Heart right ventricle (tissue), 16 donors: ENCODE data around the gene FOXN3. TPM values are rescaled to one million over a fixed set of nuclear protein-coding genes. Genes with fewer than 3 reads are reported as not detected.

Source experiments
- ATAC-seq, 8 donors: fragments of 200-7000 bp; cut with Tn5 transposase; one replicate each; pipeline ENCODE4 v1.9.1; 2020; ENCODE audit warnings: mild to moderate bottlenecking in 8 of 8, moderate library complexity in 8 of 8, moderate number of reproducible peaks in 1 of 8
- DNase-seq, 2 donors: peaks; one replicate each; pipeline ENCODE4 v3.0.0-alpha.2; 2020
- H3K27ac ChIP-seq, 10 donors: fragments of 200-600 bp; sonication (generic) in 2 of 10; one replicate each; pipeline versions ENCODE4 v1.5.0 to v1.8.0; 2020 to 2022; ENCODE audit warnings: mild to moderate bottlenecking in 3 of 10
- H3K27me3 ChIP-seq, 7 donors: fragments of 200-600 bp; one replicate each; pipeline ENCODE4 v1.8.0; 2021 to 2022; ENCODE audit warnings: mild to moderate bottlenecking in 2 of 7
- H3K36me3 ChIP-seq, 9 donors: fragments of 200-600 bp; sonication (generic) in 1 of 9; one replicate each; pipeline versions ENCODE4 v1.5.0 to v1.8.0; 2020 to 2022; ENCODE audit warnings: mild to moderate bottlenecking in 2 of 9
- H3K4me1 ChIP-seq, 9 donors: fragments of 200-600 bp; sonication (generic) in 1 of 9; one replicate each; pipeline versions ENCODE4 v1.5.0 to v1.8.0; 2020 to 2022; ENCODE audit warnings: mild to moderate bottlenecking in 4 of 9
- H3K4me3 ChIP-seq, 10 donors: fragments of 200-600 bp; sonication (generic) in 2 of 10; one replicate each; pipeline versions ENCODE4 v1.5.0 to v1.8.0; 2020 to 2022; ENCODE audit warnings: mild to moderate bottlenecking in 7 of 10, moderate library complexity in 2 of 10
- H3K9me3 ChIP-seq, 11 donors: fragments of 200-600 bp in 10 of 11; sonication (generic) in 2 of 11; one replicate each; pipeline versions ENCODE4 v1.5.0 to v1.8.0; 2013 to 2022; ENCODE audit warnings: mild to moderate bottlenecking in 2 of 11, control low read depth in 1 of 11, moderate library complexity in 1 of 11
- CTCF ChIP-seq, 9 donors: fragments of 200-600 bp; sonication (generic) in 2 of 9; IDR thresholded peaks; one replicate each; pipeline versions ENCODE4 v1.5.0 to v1.8.0; 2021 to 2022; ENCODE audit warnings: antibody characterized with exemption in 9 of 9, mild to moderate bottlenecking in 5 of 9, moderate library complexity in 1 of 9
- WGBS, 2 donors: extraction: QIAGEN DNeasy Blood & Tissue Kit; methylation state at CpG; one replicate each; pipeline ENCODE4 v1.1.7; 2013; ENCODE audit warnings: inconsistent platforms in 1 of 2; 5-methylcytosine and 5-hydroxymethylcytosine counted together
- intact Hi-C, 10 donors: fragments of 100-400 bp; cut with DNase I; formaldehyde crosslinking; loops; one replicate each; pipeline versions ENCODE4 v1.11.1 to v1.14.2; 2022
- polyA plus RNA-seq, 2 donors: library from polyadenylated mRNA; stranded (reverse); fragments of 200-250 nt; gene quantifications; one replicate each; pipeline ENCODE4 v1.2.3, GENCODE V29; 2013
- total RNA-seq, 10 donors: library from RNA; stranded (reverse); fragmentation: NEBNext Ultra II Directional in 3 of 10; extraction: Animal tissue kit (Norgen Biotek cat#: 25700) in 3 of 10; gene quantifications; one replicate each; pipeline versions ENCODE4 v1.2.1 to v1.2.4, GENCODE V29; 2021 to 2023
- donor health status: Arrhythmogenic right ventricular cardiomyopathy.
- donor health status: ischemic (EF 13 %, LVEDD 7.1; RV severe dilation, severe dysfunction).
- donor health status: healthy with polysubstance abuse.
- donor health status: DM: no; HTN: yes; CAD: no.
- donor health status: DM: no; HTN: no; CAD: no.
- donor health status: ischemic (EF 25% LVEDD 6.9; RV normal size, moderate dysfunction).
- donor health status: ischemic (EF 25% LVEDD 5.7; RV mildly dilated, moderate dysfunction).
- donor health status: healthy.
- donor health status: DM: yes; HTN: yes; CAD: no.
- donor health status: Ischemic cardiomyopathy.
- donor health status: ischemic (EF 35%, LVEDD 5.7; RV mildly dilated, moderate dysfunction).
- donor health status: nonischemic (EF 11% LVEDD 7.7; RV severe dilation, severe dysfunction).
- donor health status: DM: yes; HTN: yes; CAD: no.
- donor health status: PGD.
- donor health status: ischemic (EF 29% LVEDD 5.4; RV normal size, mild dysfunction).
- donor health status: nonischemic (EF 23%, LVEDD 6.1; RV moderate dilation, normal function).

Gene FOXN3
- total and polyA plus RNA-seq, 12 donors: 13.0 to 150 (median 107) TPM

- Histone ChIP-seq H3K27ac (no peak overlapping the region), H3K36me3 (peaks cover 0 to 19% (median 5%) of the 10 kb centered on the region in 9 donors), H3K4me3 (no peak overlapping the region), H3K4me1 (peaks cover 0 to 36% (median 15%) of the 10 kb centered on the region in 9 donors), H3K9me3 (no peaks in the 10 kb centered on the region), H3K27me3 (no peaks in the 10 kb centered on the region)
- no peak for TF ChIP-seq CTCF (IDR thresholded peaks at IDR 0.05)
- intact Hi-C loops: no loop called here
- DNase-seq (no peak), ATAC-seq (no peak)
- 93 to 94% methylated on average over 6 of the region's 6 CpGs for WGBS, 2 donors
Observed at GRCh38 chr14:89277203-89277602, 139.8 kb downstream of the FOXN3 start.

- TF ChIP-seq CTCF (IDR thresholded peaks at IDR 0.05): no peak
- DNase-seq (no peak), ATAC-seq (peak in 2 of 8 donors; percentile 14 to 27)
- Histone ChIP-seq H3K9me3 (no peaks in the 10 kb centered on the region), H3K27ac (no peak overlapping the region), H3K27me3 (no peaks in the 10 kb centered on the region), H3K4me3 (no peak overlapping the region), H3K4me1 (peaks cover 0 to 36% (median 15%) of the 10 kb centered on the region in 9 donors), H3K36me3 (peaks cover 0 to 19% (median 5%) of the 10 kb centered on the region in 9 donors)
- WGBS, 2 donors: 84 to 94% methylated on average over 3 of the region's 3 CpGs
- intact Hi-C loops: no loop called here
Observed at GRCh38 chr14:89276424-89276975, 140.5 kb downstream of the FOXN3 start.

GRCh38 chr14:89270439-89271227 lies 146.4 kb downstream of the FOXN3 start:
- Histone ChIP-seq H3K4me1 (peaks cover 12 to 75% (median 38%) of the 10 kb centered on the region in 9 donors), H3K4me3 (no peak overlapping the region), H3K27me3 (no peaks in the 10 kb centered on the region), H3K36me3 (no peaks in the 10 kb centered on the region), H3K27ac (no peak overlapping the region), H3K9me3 (no peaks in the 10 kb centered on the region)
- intact Hi-C loops: no loop called here
- 76 to 81% methylated on average over 7 of the region's 7 CpGs for WGBS, 2 donors
- no peak for ATAC-seq
- no peak for DNase-seq
- no peak for TF ChIP-seq CTCF (IDR thresholded peaks at IDR 0.05)

GRCh38 chr14:89269404-89269803 lies 147.6 kb downstream of the FOXN3 start:
- Histone ChIP-seq H3K36me3 (no peaks in the 10 kb centered on the region), H3K4me3 (no peak overlapping the region), H3K27ac (no peak overlapping the region), H3K27me3 (no peaks in the 10 kb centered on the region), H3K4me1 (peaks cover 12 to 86% (median 36%) of the 10 kb centered on the region in 9 donors), H3K9me3 (no peaks in the 10 kb centered on the region)
- ATAC-seq (peak in 2 of 8 donors; percentile 8 to 26), DNase-seq (no peak)
- intact Hi-C loops: no loop called here
- WGBS, 2 donors: 55 to 67% methylated on average over 6 of the region's 6 CpGs
- TF ChIP-seq CTCF (IDR thresholded peaks at IDR 0.05): no peak
